ENCODE data around the gene ADGRA3.

GRCh38 chr4:22462688-22463087, 53.2 kb downstream of the ADGRA3 start:
- TF ChIP-seq POLR2AphosphoS5 (IDR thresholded peaks at IDR 0.05; ENCODE audit: low read depth) (no peak), CTCF (IDR thresholded peaks at IDR 0.05; ENCODE audit: insufficient read depth, low read length) (no peak), GABPA (IDR thresholded peaks at IDR 0.05; ENCODE audit: low read depth) (no peak)
